ENCODE data around the gene SERGEF.
A peak's percentile ranks its signal among the peaks of the same experiment; 100 is the strongest.

SERGEF gene

GRCh38 chr11:18012906-18013781, at the start of gene SERGEF:
Gene SERGEF, minus strand, starts transcription at chr11:18013047. Its CDS starts 37 bp downstream, at chr11:18013010.
- DNase-seq = peak; percentile 92

DNA sequence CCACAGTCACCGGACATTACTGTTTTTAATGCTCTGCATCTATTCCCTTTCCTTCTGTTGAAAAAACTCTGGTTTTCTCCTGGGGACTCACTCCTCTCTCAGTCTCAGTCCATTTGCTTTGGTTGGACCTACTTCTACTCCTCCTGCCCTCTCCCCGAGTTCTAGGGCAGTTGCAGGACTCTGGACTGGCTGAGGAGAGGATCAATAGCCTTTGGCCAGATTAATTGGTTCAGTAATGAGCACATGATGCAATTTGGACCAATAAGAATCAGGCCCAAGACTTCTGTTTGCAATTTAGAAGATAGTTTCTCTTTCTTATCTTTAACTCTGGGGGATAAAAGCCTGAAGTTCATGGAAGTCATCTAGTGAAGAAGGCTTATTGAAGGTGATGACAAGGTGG, 48.5 kb upstream of the SERGEF start:
- no peak for DNase-seq

GRCh38 chr11:18056561-18057181, 43.8 kb upstream of the SERGEF start:
- no peak for DNase-seq

DNA sequence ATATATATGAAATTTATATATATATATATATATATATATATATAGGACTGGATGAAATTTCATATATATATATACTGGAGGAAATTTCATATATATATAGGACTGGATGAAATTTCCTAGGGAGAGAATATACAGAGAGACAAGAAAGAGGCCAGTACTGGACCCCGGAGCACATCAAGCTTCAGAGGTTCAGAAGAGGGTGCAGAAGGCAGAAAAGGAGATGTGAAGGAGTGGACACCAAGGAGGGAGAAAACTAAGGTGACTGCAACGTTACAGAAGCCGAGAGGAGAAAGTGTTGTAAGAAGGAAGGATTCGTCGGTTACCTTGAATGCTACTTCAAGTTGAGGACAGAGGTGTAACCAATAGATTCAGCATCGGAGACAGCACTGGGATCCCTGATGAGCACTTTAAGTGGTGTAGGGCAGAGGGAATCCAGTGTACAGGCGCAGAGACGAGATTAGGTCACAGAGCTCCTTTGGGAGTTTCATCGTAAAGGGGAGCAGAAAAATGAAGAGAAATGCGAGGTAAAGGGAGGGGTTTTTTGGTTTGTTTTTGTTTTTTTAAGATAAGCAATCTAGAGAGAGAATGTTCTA, 41.8 kb upstream of the SERGEF start:
- no peak for DNase-seq

DNA sequence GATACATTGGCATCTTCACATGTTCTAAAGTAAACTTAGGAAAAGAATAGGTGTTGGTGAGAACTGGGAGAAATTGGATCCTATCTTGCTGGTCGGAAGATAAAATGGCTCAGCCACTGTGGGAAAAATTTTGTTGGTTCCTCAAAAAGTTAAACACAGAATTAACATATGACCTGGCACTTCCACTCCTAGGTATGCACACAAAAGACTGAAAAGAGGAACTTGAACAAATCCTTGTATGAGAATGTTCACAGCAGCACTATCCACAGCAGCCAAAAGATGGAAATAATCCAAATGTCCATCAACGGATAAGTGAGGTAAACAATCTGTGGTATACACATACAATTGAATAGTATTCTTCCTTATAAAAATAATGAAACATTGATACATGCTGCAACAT, 38.0 kb upstream of the SERGEF start:
- no peak for DNase-seq

- no peak for DNase-seq
These were observed 33.4 kb upstream of the SERGEF start, which contains the start of gene TPH1 for GRCh38 chr11:18046116-18046777. Gene TPH1, minus strand, starts transcription at chr11:18046269. Its CDS starts 5,507 bp downstream, at chr11:18040762.

- DNase-seq = no peak
These were observed 23.6 kb upstream of the SERGEF start for GRCh38 chr11:18036456-18036855.

GRCh38 chr11:18027475-18027874, 14.6 kb upstream of the SERGEF start:
- no peak for DNase-seq

- no peak for DNase-seq
These were observed 9.6 kb upstream of the SERGEF start for GRCh38 chr11:18022419-18022818.

DNA sequence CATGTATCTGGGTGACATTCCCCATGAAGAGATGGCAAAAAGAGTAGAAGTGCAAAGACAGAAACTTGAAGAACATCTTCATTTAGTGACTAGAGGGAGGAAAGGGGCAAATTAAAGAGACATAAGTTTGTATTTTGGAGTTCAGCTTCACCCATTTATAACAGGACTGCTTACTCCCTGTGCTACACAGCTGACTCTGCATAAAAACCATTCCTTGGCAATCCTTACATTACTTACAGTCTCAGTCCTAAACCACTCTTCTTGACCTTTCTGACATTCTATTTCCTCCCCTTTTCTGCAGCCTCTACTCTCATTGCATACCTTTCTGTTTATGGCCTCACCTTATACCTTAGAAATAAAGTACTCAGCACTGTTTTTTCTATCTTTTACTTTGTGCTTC, 6.8 kb upstream of the SERGEF start:
- DNase-seq = no peak

- no peak for DNase-seq
These were observed 3.9 kb upstream of the SERGEF start for GRCh38 chr11:18016789-18017188.

GRCh38 chr11:18014876-18015275, 2.0 kb upstream of the SERGEF start:
- DNase-seq = no peak

- no peak for DNase-seq
These were observed 1.1 kb upstream of the SERGEF start for GRCh38 chr11:18013790-18014507.

GRCh38 chr11:18012122-18012905, 533 bp downstream of the SERGEF start:
- peak; percentile 29 for DNase-seq

- DNase-seq = no peak
These were observed 1.2 kb downstream of the SERGEF start for GRCh38 chr11:18011633-18012032.

DNA sequence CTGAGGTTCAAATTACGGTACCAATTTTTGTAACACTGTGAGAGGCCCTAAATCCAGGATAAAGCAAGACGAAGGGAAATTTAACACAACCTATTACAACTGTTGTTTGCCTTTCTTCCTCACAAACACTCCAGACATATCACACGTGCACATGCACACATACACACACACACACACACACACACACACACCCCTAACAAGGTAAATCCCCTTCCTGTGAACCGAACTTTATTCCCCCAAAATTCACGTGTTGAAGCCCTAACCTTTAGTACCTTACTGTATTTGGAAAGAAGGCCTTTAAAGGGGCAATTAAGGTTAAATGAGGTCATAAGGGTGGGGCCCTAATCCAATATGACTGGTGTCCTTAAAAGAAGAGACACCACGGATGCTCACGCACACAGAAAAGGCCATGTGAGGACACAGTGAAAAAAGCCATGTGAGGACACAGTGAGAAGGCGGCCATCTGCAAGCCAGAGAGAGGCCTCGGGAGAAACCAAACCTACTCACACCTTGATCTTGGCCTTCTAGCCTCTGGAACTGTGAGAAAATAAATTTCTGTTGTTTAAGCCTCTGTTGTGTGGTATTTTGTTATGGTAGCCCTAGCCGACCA, 1.8 kb downstream of the SERGEF start:
- DNase-seq = no peak

DNA sequence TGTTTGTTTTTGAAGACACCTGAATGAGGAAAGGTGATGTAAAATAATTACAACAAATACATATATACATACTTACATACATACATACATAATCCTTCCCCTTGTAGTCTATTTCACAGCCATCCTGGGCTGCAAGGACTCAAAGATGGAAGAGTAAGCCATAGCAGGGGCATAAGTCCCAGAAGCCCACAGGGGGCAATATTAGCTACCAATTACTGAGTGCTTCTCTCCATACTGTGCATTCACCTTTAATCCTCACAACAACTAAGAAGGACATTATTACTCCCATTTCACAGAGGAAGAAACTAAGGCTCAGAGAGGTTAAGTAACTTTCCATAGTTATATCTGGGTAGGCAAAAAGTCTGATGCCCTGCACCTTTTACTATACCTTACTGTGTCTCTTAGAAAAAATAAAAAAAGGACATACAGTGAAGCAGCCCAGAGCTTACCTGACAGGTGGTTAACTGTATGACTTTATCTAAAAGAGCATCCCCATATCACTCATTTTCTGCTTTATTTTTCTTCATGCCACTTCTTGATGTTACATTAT, 2.7 kb downstream of the SERGEF start:
- DNase-seq = no peak

DNA sequence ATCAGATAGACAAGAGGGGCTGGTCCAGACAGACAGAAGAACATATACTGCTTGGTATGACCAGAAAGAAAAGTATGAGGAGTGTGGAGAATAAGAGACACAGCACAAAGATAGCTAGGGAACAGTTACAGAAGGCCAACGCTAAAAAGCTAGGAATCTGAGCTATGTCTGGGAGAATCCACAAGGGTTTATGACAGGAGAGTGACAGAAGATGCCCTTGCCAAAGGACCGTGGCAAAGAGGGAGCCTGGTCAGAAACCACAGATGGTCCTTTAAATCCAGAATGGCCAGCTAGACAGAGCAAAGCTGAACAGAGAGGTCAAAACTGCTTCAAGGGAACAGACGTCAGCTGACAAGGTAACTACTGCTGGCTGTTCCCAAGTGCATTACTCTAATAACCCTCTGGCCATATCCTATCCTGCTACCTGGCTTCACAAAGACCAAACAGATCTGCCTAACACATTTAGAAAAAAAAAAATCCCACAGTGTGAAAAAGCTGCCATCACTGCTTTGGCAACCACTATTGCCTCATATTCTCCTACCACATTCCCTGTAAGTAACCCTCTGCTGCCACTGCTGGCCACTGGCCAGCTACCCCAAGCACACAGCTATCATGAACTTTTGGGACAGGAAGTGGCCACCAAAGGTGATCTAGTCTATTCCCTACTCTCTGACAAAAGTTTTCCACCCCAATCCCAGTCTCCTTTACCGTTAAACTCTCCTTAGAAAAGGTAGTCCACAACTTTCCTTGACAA, 7.3 kb downstream of the SERGEF start:
- DNase-seq = no peak

DNA sequence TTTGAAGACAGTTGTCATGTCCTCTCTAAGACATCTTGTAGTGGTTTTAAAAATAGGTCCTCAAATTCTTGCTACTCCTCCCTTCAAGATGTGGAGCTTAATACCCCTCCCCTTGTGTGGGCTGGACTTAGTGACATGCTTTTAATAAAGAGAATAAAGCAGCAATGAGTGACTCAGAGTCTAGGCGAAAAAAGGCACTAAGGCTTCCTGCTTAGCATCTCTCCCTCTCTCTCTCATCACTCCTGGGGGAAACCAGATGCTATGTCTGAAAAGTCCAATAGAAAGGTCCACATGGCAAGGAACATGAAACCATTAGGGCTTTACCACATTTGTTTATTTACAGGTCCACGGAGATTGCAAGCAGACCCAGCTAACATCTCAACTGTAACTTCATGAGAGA, 11.7 kb downstream of the SERGEF start:
- DNase-seq = no peak

GRCh38 chr11:18000760-18001159, 12.1 kb downstream of the SERGEF start:
- DNase-seq = no peak

Data from COR-L47 (cell line).